MM.1S (cell line): Measurements from ENCODE around the gene BDKRB1.

Experiments
- DNase-seq: peaks from one replicate; pipeline ENCODE4 v3.0.0-alpha.2; 2015
- H2AFZ ChIP-seq: fragments of 300-600 bp; sonication (generic); 2 replicates; pipeline ENCODE4 v1.6.0; 2016; ENCODE audit warnings: antibody characterized with exemption, low read length
- H3F3A ChIP-seq: fragments of 300-600 bp; sonication (generic); 2 replicates; pipeline ENCODE4 v1.6.1; 2016; ENCODE audit warnings: mild to moderate bottlenecking, antibody characterized with exemption, low read length, moderate library complexity, mixed read lengths; ENCODE audit not compliant: insufficient read depth
- H3K27ac ChIP-seq: fragments of 300-600 bp; sonication (generic); 2 replicates; pipeline ENCODE4 v1.5.1; 2016; ENCODE audit warnings: mild to moderate bottlenecking, low read length
- H3K27me3 ChIP-seq: fragments of 300-600 bp; sonication (generic); replicated peaks from 2 replicates; pipeline ENCODE4 v1.6.0; 2016; ENCODE audit warnings: low read length; ENCODE audit not compliant: insufficient read depth
- H3K36me3 ChIP-seq: fragments of 300-600 bp; sonication (generic); replicated peaks from 2 replicates; pipeline ENCODE4 v1.6.1; 2016; ENCODE audit warnings: mild to moderate bottlenecking, low read length, mixed read lengths; ENCODE audit not compliant: insufficient read depth
- H3K4me1 ChIP-seq: fragments of 300-600 bp; sonication (generic); 2 replicates; pipeline ENCODE4 v1.6.1; 2016; ENCODE audit warnings: low read length, mixed read lengths
- H3K4me2 ChIP-seq: fragments of 300-600 bp; sonication (generic); 2 replicates; pipeline ENCODE4 v1.6.0; 2016; ENCODE audit warnings: low read depth, low read length
- H3K4me3 ChIP-seq: fragments of 300-600 bp; sonication (generic); 2 replicates; pipeline ENCODE4 v1.5.1; 2016; ENCODE audit warnings: low read length, mixed read lengths
- H3K79me2 ChIP-seq: fragments of 300-600 bp; sonication (generic); 2 replicates; pipeline ENCODE4 v1.6.1; 2016; ENCODE audit warnings: mixed run types, low read length, mixed read lengths
- H3K9ac ChIP-seq: fragments of 300-600 bp; sonication (generic); 2 replicates; pipeline ENCODE4 v1.6.1; 2016; ENCODE audit warnings: low read length, mixed read lengths
- H3K9me2 ChIP-seq: fragments of 300-600 bp; sonication (generic); replicated peaks from 2 replicates; pipeline ENCODE4 v1.6.1; 2016; ENCODE audit warnings: mild to moderate bottlenecking, low read length, mixed read lengths; ENCODE audit not compliant: insufficient read depth
- H3K9me3 ChIP-seq: fragments of 300-600 bp; sonication (generic); replicated peaks from 2 replicates; pipeline ENCODE4 v1.6.1; 2016; ENCODE audit warnings: mild to moderate bottlenecking, low read length, mixed read lengths; ENCODE audit not compliant: insufficient read depth
- H4K20me1 ChIP-seq: fragments of 300-600 bp; sonication (generic); 2 replicates; pipeline ENCODE4 v1.6.1; 2016; ENCODE audit warnings: mild to moderate bottlenecking, low read length, moderate library complexity, mixed read lengths; ENCODE audit not compliant: insufficient read depth
- CTCF ChIP-seq: fragments of 300-600 bp; sonication (generic); IDR thresholded peaks from 2 replicates; pipeline ENCODE4 v1.5.1; 2016; ENCODE audit warnings: antibody characterized with exemption, low read length, mixed read lengths
- EZH2 ChIP-seq: fragments of 300-600 bp; sonication (generic); optimal IDR thresholded peaks from 2 replicates; pipeline ENCODE3; 2017; ENCODE audit warnings: low read depth, mild to moderate bottlenecking, antibody characterized with exemption, low read length, mixed read lengths
- EZH2phosphoT487 ChIP-seq: fragments of 300-600 bp; sonication (generic); IDR thresholded peaks from 2 replicates; pipeline ENCODE4 v1.6.1; 2018; ENCODE audit warnings: antibody characterized with exemption, low read length

Gene BDKRB1

GRCh38 chr14:96227428-96227827, 28.6 kb upstream of the BDKRB1 start:
- Histone ChIP-seq H3K4me3 (no peak overlapping the region), H3K79me2 (no peaks in the 10 kb centered on the region), H3K4me2 (no peak overlapping the region), H4K20me1 (no peaks in the 10 kb centered on the region), H3K9me3 (no peaks in the 10 kb centered on the region), H3K27ac (no peak overlapping the region), H3K4me1 (no peaks in the 10 kb centered on the region), H2AFZ (no peak overlapping the region), H3K9me2 (no peaks in the 10 kb centered on the region), H3K9ac (no peak overlapping the region), H3K36me3 (no peaks in the 10 kb centered on the region), H3K27me3 (no peaks in the 10 kb centered on the region), H3F3A (no peaks in the 10 kb centered on the region)
- TF ChIP-seq CTCF, result no peak
- no peak for TF ChIP-seq EZH2
- no peak for TF ChIP-seq EZH2phosphoT487
- no peak for DNase-seq

GRCh38 chr14:96229315-96229714, 26.7 kb upstream of the BDKRB1 start:
- no peaks in the 10 kb centered on the region for H3F3A ChIP-seq
- no peaks in the 10 kb centered on the region for H3K9me3 ChIP-seq
- TF ChIP-seq EZH2, result no peak
- no peak for TF ChIP-seq CTCF
- no peak for TF ChIP-seq EZH2phosphoT487
- no peaks in the 10 kb centered on the region for H3K9me2 ChIP-seq
- H3K27ac ChIP-seq, result no peak overlapping the region
- H4K20me1 ChIP-seq, result no peaks in the 10 kb centered on the region
- H3K4me2 ChIP-seq, result no peak overlapping the region
- H3K4me3 ChIP-seq, result no peak overlapping the region
- DNase-seq, result no peak
- no peaks in the 10 kb centered on the region for H3K36me3 ChIP-seq
- H3K9ac ChIP-seq, result no peak overlapping the region
- H3K27me3 ChIP-seq, result no peaks in the 10 kb centered on the region
- H3K79me2 ChIP-seq, result no peaks in the 10 kb centered on the region
- H3K4me1 ChIP-seq, result no peaks in the 10 kb centered on the region
- no peak overlapping the region for H2AFZ ChIP-seq

GRCh38 chr14:96231056-96231455, 25.0 kb upstream of the BDKRB1 start:
- H3K9me2 ChIP-seq, result no peaks in the 10 kb centered on the region
- TF ChIP-seq EZH2 (no peak), CTCF (no peak), EZH2phosphoT487 (no peak)
- H3K9me3 ChIP-seq, result no peaks in the 10 kb centered on the region
- H3K79me2 ChIP-seq, result no peaks in the 10 kb centered on the region
- no peak overlapping the region for H3K4me3 ChIP-seq
- H4K20me1 ChIP-seq, result no peaks in the 10 kb centered on the region
- no peak for DNase-seq
- H3K9ac ChIP-seq, result no peak overlapping the region
- H3F3A ChIP-seq, result no peaks in the 10 kb centered on the region
- no peaks in the 10 kb centered on the region for H3K4me1 ChIP-seq
- no peak overlapping the region for H3K4me2 ChIP-seq
- no peak overlapping the region for H3K27ac ChIP-seq
- H2AFZ ChIP-seq, result no peak overlapping the region
- no peaks in the 10 kb centered on the region for H3K36me3 ChIP-seq
- no peaks in the 10 kb centered on the region for H3K27me3 ChIP-seq
